HCT116 (cell line): ENCODE data around the gene DPF3.

Experiments used
- EZH2 ChIP-seq: fragments of 200-600 bp; sonication (generic); IDR thresholded peaks from 2 replicates; pipeline ENCODE4 v1.6.1; 2017; ENCODE audit warnings: antibody characterized with exemption, mixed run types
- POLR2AphosphoS5 ChIP-seq: IDR thresholded peaks from 2 replicates; pipeline ENCODE4 v1.6.1; 2011; ENCODE audit warnings: mild to moderate bottlenecking, low read depth, low read length, moderate library complexity
- ZNF274 ChIP-seq: fragments of 200-500 bp; sonication (Bioruptor generic); IDR thresholded peaks from 2 replicates; pipeline ENCODE4 v1.6.1; 2014; ENCODE audit warnings: mild to moderate bottlenecking, low read depth, low read length, inconsistent platforms
- TF ChIP-seq, protein P1 (sequence below), 3 experiments: fragments of 200-600 bp in 1 of 3; sonication (generic) in 1 of 3; IDR thresholded peaks in 2 of 3; conservative IDR thresholded peaks in 1 of 3; 2 replicates each; pipeline ENCODE4 v1.5.1; 2012 to 2017; ENCODE audit warnings: low read depth in 2 of 3, low read length in 2 of 3, antibody characterized with exemption in 1 of 3, borderline replicate concordance in 1 of 3, control low read depth in 1 of 3, mild to moderate bottlenecking in 1 of 3, mixed read lengths in 1 of 3, mixed run types in 1 of 3, moderate library complexity in 1 of 3; ENCODE audit not compliant: insufficient read depth in 1 of 3
- TF ChIP-seq, protein P2 (sequence below): IDR thresholded peaks from 2 replicates; pipeline ENCODE4 v1.6.1; 2012; ENCODE audit warnings: low read depth

DNA sequence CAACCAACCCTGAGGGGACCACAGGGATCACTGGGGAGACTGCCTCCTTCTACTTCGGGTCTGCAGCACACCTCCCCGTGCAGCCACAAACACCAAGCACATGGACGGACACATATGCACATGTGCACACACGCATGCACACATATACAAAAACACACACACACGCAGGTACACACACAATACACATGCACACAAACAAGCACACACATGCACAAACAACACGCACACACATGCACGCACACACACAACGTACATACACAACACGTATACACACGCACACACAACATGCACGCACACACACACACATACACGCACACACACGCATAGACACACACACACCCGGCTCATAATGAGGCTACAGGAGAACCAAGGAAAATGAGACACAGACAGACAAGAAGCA is 203.6 kb downstream of the DPF3 start:
- TF ChIP-seq, protein P1, sequence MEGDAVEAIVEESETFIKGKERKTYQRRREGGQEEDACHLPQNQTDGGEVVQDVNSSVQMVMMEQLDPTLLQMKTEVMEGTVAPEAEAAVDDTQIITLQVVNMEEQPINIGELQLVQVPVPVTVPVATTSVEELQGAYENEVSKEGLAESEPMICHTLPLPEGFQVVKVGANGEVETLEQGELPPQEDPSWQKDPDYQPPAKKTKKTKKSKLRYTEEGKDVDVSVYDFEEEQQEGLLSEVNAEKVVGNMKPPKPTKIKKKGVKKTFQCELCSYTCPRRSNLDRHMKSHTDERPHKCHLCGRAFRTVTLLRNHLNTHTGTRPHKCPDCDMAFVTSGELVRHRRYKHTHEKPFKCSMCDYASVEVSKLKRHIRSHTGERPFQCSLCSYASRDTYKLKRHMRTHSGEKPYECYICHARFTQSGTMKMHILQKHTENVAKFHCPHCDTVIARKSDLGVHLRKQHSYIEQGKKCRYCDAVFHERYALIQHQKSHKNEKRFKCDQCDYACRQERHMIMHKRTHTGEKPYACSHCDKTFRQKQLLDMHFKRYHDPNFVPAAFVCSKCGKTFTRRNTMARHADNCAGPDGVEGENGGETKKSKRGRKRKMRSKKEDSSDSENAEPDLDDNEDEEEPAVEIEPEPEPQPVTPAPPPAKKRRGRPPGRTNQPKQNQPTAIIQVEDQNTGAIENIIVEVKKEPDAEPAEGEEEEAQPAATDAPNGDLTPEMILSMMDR (IDR thresholded peaks at IDR 0.05 in 2 of 3, conservative IDR thresholded peaks at IDR 0.05 in 1 of 3; ENCODE audit: borderline replicate concordance in 1 of 3, insufficient read depth in 1 of 3, low read depth in 2 of 3, low read length in 2 of 3): no peak
- TF ChIP-seq POLR2AphosphoS5: no peak
- no peak for TF ChIP-seq ZNF274
- TF ChIP-seq, protein P2, sequence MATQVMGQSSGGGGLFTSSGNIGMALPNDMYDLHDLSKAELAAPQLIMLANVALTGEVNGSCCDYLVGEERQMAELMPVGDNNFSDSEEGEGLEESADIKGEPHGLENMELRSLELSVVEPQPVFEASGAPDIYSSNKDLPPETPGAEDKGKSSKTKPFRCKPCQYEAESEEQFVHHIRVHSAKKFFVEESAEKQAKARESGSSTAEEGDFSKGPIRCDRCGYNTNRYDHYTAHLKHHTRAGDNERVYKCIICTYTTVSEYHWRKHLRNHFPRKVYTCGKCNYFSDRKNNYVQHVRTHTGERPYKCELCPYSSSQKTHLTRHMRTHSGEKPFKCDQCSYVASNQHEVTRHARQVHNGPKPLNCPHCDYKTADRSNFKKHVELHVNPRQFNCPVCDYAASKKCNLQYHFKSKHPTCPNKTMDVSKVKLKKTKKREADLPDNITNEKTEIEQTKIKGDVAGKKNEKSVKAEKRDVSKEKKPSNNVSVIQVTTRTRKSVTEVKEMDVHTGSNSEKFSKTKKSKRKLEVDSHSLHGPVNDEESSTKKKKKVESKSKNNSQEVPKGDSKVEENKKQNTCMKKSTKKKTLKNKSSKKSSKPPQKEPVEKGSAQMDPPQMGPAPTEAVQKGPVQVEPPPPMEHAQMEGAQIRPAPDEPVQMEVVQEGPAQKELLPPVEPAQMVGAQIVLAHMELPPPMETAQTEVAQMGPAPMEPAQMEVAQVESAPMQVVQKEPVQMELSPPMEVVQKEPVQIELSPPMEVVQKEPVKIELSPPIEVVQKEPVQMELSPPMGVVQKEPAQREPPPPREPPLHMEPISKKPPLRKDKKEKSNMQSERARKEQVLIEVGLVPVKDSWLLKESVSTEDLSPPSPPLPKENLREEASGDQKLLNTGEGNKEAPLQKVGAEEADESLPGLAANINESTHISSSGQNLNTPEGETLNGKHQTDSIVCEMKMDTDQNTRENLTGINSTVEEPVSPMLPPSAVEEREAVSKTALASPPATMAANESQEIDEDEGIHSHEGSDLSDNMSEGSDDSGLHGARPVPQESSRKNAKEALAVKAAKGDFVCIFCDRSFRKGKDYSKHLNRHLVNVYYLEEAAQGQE: no peak
- TF ChIP-seq EZH2: no peak
